HEK293 (cell line): ENCODE results near the gene DNAJC11.

Experiments
- CTCF ChIA-PET: fragments of 350-600 bp; formaldehyde crosslinking; extraction: SDS; loops from one replicate; lab custom pipeline; 2021; ENCODE audit warnings: antibody characterized with exemption; lab: Yijun Ruan, JAX
- POLR2A ChIA-PET: fragments of 300-600 bp; formaldehyde crosslinking; extraction: SDS; loops from one replicate; lab custom pipeline; 2020; ENCODE audit warnings: antibody characterized with exemption, inconsistent platforms; lab: Yijun Ruan, JAX
- H3K27ac ChIP-seq: fragments of 200-500 bp; sonication (Bioruptor generic); 2 replicates; pipeline ENCODE4 v1.5.1; 2014; ENCODE audit warnings: low read depth, low read length, control low read depth, inconsistent platforms; ENCODE audit errors: extremely low read depth
- H3K36me3 ChIP-seq, 2 experiments: fragments of 200-500 bp in 1 of 2; sonication (Bioruptor generic) in 1 of 2; 1 replicate in 1 of 2; 2 replicates in 1 of 2; pipeline ENCODE4 v1.5.1; 2014 to 2017; ENCODE audit warnings: inconsistent platforms in 2 of 2, low read length in 2 of 2; ENCODE audit not compliant: control insufficient read depth in 2 of 2, insufficient read depth in 1 of 2
- H3K4me1 ChIP-seq: fragments of 200-500 bp; sonication (Bioruptor generic); 2 replicates; pipeline ENCODE4 v1.5.1; 2014; ENCODE audit warnings: mild to moderate bottlenecking, low read length, inconsistent platforms; ENCODE audit not compliant: control insufficient read depth, insufficient read depth
- H3K4me3 ChIP-seq: 2 replicates; pipeline ENCODE4 v1.5.1; 2011; ENCODE audit warnings: low read depth, mild to moderate bottlenecking, control low read depth, low read length, moderate library complexity
- H3K9me3 ChIP-seq: fragments of 200-500 bp; sonication (Bioruptor generic); 2 replicates; pipeline ENCODE4 v1.5.1; 2014; ENCODE audit warnings: low read depth, low read length, inconsistent platforms; ENCODE audit not compliant: control insufficient read depth, insufficient read depth
- GLIS2 ChIP-seq: fragments of 450-650 bp; formaldehyde crosslinking; IDR thresholded peaks from 2 replicates; pipeline ENCODE4 v1.5.1; 2016; ENCODE audit warnings: missing biosample characterization, missing genetic modification characterization
- REPIN1 ChIP-seq: fragments of 450-650 bp; formaldehyde crosslinking; IDR thresholded peaks from 2 replicates; pipeline ENCODE4 v1.5.1; 2017; ENCODE audit warnings: missing biosample characterization, missing genetic modification characterization, low read depth
- YY1 ChIP-seq: fragments of 450-650 bp; formaldehyde crosslinking; IDR thresholded peaks from 2 replicates; pipeline ENCODE4 v1.5.1; 2018; ENCODE audit warnings: missing biosample characterization, missing genetic modification characterization
- ZFP69B ChIP-seq: fragments of 450-650 bp; formaldehyde crosslinking; IDR thresholded peaks from 2 replicates; pipeline ENCODE4 v1.5.1; 2016; ENCODE audit warnings: missing biosample characterization, missing genetic modification characterization
- ZNF140 ChIP-seq: fragments of 450-650 bp; formaldehyde crosslinking; IDR thresholded peaks from 2 replicates; pipeline ENCODE4 v1.5.1; 2016; ENCODE audit warnings: missing biosample characterization, missing genetic modification characterization
- ZNF157 ChIP-seq: fragments of 450-650 bp; formaldehyde crosslinking; IDR thresholded peaks from 2 replicates; pipeline ENCODE4 v1.5.1; 2016; ENCODE audit warnings: missing biosample characterization, missing genetic modification characterization
- ZNF184 ChIP-seq: fragments of 450-650 bp; IDR thresholded peaks from 2 replicates; pipeline ENCODE4 v1.5.1; 2018; ENCODE audit warnings: missing biosample characterization, mild to moderate bottlenecking, missing genetic modification characterization
- ZNF530 ChIP-seq: fragments of 450-650 bp; formaldehyde crosslinking; IDR thresholded peaks from 2 replicates; pipeline ENCODE4 v1.5.1; 2016; ENCODE audit warnings: low read depth, missing biosample characterization, missing genetic modification characterization
- ZNF544 ChIP-seq: fragments of 450-650 bp; formaldehyde crosslinking; IDR thresholded peaks from 2 replicates; pipeline ENCODE4 v1.5.0; 2017; ENCODE audit warnings: missing biosample characterization, missing genetic modification characterization
- ZNF548 ChIP-seq: fragments of 450-650 bp; formaldehyde crosslinking; IDR thresholded peaks from 2 replicates; pipeline ENCODE4 v1.5.1; 2016; ENCODE audit warnings: missing biosample characterization, missing genetic modification characterization
- ZNF596 ChIP-seq: fragments of 450-650 bp; IDR thresholded peaks from 2 replicates; pipeline ENCODE4 v1.5.0; 2018; ENCODE audit warnings: missing biosample characterization, mild to moderate bottlenecking, missing genetic modification characterization, moderate library complexity
- ZNF664 ChIP-seq: fragments of 450-650 bp; formaldehyde crosslinking; IDR thresholded peaks from 2 replicates; pipeline ENCODE4 v1.5.1; 2016; ENCODE audit warnings: missing biosample characterization, missing genetic modification characterization
- ZNF768 ChIP-seq: fragments of 450-650 bp; formaldehyde crosslinking; IDR thresholded peaks from 2 replicates; pipeline ENCODE4 v1.5.1; 2018; ENCODE audit warnings: missing biosample characterization, mild to moderate bottlenecking, missing genetic modification characterization
- ZNF776 ChIP-seq: fragments of 450-650 bp; formaldehyde crosslinking; IDR thresholded peaks from 2 replicates; pipeline ENCODE4 v1.5.0; 2017; ENCODE audit warnings: missing biosample characterization, missing genetic modification characterization, borderline replicate concordance
- ZNF785 ChIP-seq: fragments of 450-650 bp; formaldehyde crosslinking; IDR thresholded peaks from 2 replicates; pipeline ENCODE4 v1.5.1; 2016; ENCODE audit warnings: missing biosample characterization, missing genetic modification characterization
- TF ChIP-seq, protein P1 (sequence below): fragments of 450-650 bp; formaldehyde crosslinking; IDR thresholded peaks from 2 replicates; pipeline ENCODE4 v1.5.1; 2016; ENCODE audit warnings: missing biosample characterization, missing genetic modification characterization
- TF ChIP-seq, protein P2 (sequence below): fragments of 450-650 bp; formaldehyde crosslinking; IDR thresholded peaks from 2 replicates; pipeline ENCODE4 v1.5.1; 2017; ENCODE audit warnings: missing biosample characterization, missing genetic modification characterization
- TF ChIP-seq, protein P3 (sequence below): fragments of 450-650 bp; formaldehyde crosslinking; IDR thresholded peaks from 2 replicates; pipeline ENCODE4 v1.5.1; 2016; ENCODE audit warnings: missing biosample characterization, missing genetic modification characterization
- TF ChIP-seq, protein P4 (sequence below): fragments of 450-650 bp; formaldehyde crosslinking; IDR thresholded peaks from 2 replicates; pipeline ENCODE4 v1.5.1; 2016; ENCODE audit warnings: missing biosample characterization, missing genetic modification characterization
- TF ChIP-seq, protein P5 (sequence below): fragments of 450-650 bp; formaldehyde crosslinking; IDR thresholded peaks from 2 replicates; pipeline ENCODE4 v1.5.1; 2016; ENCODE audit warnings: missing biosample characterization, missing genetic modification characterization
- TF ChIP-seq, protein P6 (sequence below): fragments of 450-650 bp; formaldehyde crosslinking; IDR thresholded peaks from 2 replicates; pipeline ENCODE4 v1.5.1; 2016; ENCODE audit warnings: missing biosample characterization, missing genetic modification characterization

DNAJC11 gene

DNA sequence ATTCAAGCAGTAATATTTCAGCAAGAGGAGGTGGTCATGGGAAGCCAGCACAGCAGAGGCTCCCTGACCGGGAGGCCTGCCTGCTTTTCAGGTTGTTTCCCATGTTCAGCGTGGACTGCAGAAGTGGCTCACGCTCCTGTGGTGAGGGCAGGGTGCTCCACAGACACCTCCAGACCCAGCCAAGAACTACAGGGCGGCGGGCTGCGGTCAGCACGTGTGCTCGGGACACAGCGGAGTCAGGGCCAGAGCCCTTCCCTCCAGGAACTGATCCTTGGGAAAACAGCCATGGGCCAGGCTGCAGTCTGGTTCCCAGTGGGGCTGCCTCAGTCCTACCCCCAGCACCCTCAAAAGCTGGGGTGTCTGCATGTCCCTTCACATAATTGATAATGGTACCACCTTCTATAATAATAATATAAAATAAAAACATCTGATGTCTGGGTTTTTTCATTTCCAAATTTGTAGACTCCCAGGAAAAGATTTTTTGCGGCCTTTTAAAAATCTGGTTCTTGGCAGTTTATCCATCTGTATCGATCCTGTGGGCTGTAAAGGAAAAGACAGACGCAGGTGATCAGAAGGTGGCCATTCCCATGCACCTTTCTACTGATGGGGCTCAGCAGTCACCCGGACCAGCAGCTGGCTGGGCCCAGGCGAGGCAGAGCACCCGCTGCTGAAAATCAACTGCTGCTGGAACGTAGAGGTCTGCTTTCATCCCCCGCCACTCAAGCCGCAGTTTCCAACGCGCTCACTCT, 66.3 kb downstream of the DNAJC11 start:
- ChIA-PET CTCF (interaction anchor here (0.6 to 2.0 kb wide), 7 partner anchors 8 to 1367 kb away, joined by 3 to 10 read pairs (median 4); no protein-coding TSS in a partner anchor), POLR2A (interaction anchor here (0.5 to 1.5 kb wide), 4 partner anchors 21 to 142 kb away, joined by 3 to 7 read pairs (median 4); no protein-coding TSS in a partner anchor)
- H3K36me3 ChIP-seq, result peaks cover 20 to 98% of the 10 kb centered on the region in 2 experiments; a peak in 2 of 3 replicates
- H3K9me3 ChIP-seq, result no peaks in the 10 kb centered on the region
- H3K4me3 ChIP-seq, result no peak overlapping the region
- no peaks in the 10 kb centered on the region for H3K4me1 ChIP-seq
- TF ChIP-seq ZNF140 (tag by site-specific recombination), result no peak
- TF ChIP-seq, protein P1, sequence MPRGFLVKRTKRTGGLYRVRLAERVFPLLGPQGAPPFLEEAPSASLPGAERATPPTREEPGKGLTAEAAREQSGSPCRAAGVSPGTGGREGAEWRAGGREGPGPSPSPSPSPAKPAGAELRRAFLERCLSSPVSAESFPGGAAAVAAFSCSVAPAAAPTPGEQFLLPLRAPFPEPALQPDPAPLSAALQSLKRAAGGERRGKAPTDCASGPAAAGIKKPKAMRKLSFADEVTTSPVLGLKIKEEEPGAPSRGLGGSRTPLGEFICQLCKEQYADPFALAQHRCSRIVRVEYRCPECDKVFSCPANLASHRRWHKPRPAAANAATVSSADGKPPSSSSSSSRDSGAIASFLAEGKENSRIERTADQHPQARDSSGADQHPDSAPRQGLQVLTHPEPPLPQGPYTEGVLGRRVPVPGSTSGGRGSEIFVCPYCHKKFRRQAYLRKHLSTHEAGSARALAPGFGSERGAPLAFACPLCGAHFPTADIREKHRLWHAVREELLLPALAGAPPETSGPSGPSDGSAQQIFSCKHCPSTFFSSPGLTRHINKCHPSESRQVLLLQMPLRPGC (tag by site-specific recombination), result no peak
- TF ChIP-seq ZNF768 (tag by site-specific recombination), result no peak
- no peak for TF ChIP-seq ZNF544 (tag by site-specific recombination)
- TF ChIP-seq, protein P2, sequence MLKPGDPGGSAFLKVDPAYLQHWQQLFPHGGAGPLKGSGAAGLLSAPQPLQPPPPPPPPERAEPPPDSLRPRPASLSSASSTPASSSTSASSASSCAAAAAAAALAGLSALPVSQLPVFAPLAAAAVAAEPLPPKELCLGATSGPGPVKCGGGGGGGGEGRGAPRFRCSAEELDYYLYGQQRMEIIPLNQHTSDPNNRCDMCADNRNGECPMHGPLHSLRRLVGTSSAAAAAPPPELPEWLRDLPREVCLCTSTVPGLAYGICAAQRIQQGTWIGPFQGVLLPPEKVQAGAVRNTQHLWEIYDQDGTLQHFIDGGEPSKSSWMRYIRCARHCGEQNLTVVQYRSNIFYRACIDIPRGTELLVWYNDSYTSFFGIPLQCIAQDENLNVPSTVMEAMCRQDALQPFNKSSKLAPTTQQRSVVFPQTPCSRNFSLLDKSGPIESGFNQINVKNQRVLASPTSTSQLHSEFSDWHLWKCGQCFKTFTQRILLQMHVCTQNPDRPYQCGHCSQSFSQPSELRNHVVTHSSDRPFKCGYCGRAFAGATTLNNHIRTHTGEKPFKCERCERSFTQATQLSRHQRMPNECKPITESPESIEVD, result no peak
- H3K27ac ChIP-seq, result no peak overlapping the region

DNA sequence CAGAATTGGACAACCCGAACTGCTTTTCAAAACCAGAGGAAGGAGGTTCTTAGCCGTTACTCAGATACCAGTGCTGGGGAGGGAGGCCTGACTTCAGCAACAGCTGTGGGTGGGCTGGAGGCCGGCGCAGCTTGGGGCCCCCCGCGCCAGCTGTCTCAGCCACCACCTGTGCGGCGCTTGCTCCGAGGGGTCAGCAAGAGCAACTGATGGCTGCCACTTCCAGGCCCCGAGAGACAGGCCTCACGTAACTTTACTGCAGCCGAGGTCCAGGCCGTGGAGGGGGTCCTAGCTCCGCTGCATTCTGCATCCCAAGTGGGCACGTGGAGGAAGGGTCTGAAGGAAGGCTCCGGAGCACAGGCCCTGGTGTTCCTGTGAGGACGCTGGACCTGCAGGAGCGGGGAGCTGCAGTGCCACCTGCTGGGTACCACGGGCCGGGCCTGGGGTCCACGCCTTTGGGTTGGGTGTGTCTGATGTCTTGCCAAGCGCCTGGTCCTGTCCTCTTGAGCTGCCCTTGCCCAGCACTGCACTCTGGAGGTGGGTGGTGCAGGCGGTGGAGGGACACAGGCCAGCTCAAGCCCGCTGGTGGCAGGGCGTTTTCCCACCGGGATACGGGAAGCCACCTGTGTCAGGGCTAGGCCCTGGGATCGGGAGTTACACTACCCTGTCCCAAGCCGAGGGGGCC, 67.1 kb downstream of the DNAJC11 start:
- no peaks in the 10 kb centered on the region for H3K4me1 ChIP-seq
- no peak overlapping the region for H3K27ac ChIP-seq
- no peak overlapping the region for H3K4me3 ChIP-seq
- ChIA-PET POLR2A (interaction anchor here (0.6 to 1.5 kb wide), 4 partner anchors 22 to 142 kb away, joined by 3 to 7 read pairs (median 4); partner anchors contain the start of gene ZBTB48), CTCF (interaction anchor here (0.6 to 3.1 kb wide), 11 partner anchors 8 to 1367 kb away, joined by 3 to 14 read pairs (median 4); partner anchors contain the start of gene ZBTB48)
- peaks cover 17 to 98% of the 10 kb centered on the region in 2 experiments; a peak in 2 of 3 replicates for H3K36me3 ChIP-seq
- no peaks in the 10 kb centered on the region for H3K9me3 ChIP-seq
- TF ChIP-seq ZNF785 (tag by site-specific recombination), result no peak
- TF ChIP-seq, protein P3, sequence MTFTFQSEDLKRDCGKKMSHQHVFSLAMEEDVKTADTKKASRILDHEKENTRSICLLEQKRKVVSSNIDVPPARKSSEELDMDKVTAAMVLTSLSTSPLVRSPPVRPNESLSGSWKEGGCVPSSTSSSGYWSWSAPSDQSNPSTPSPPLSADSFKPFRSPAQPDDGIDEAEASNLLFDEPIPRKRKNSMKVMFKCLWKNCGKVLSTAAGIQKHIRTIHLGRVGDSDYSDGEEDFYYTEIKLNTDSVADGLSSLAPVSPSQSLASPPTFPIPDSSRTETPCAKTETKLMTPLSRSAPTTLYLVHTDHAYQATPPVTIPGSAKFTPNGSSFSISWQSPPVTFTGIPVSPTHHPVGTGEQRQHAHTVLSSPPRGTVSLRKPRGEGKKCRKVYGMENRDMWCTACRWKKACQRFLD (tag by site-specific recombination), result no peak
- TF ChIP-seq, protein P4, sequence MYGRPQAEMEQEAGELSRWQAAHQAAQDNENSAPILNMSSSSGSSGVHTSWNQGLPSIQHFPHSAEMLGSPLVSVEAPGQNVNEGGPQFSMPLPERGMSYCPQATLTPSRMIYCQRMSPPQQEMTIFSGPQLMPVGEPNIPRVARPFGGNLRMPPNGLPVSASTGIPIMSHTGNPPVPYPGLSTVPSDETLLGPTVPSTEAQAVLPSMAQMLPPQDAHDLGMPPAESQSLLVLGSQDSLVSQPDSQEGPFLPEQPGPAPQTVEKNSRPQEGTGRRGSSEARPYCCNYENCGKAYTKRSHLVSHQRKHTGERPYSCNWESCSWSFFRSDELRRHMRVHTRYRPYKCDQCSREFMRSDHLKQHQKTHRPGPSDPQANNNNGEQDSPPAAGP (tag by site-specific recombination), result 0 out of 2 replicates have a peak, but pooled peaks have one; percentile 67
- TF ChIP-seq GLIS2 (tag by site-specific recombination), result peak; percentile 39; the same call in 1 of the 2 replicates
- no peak for TF ChIP-seq YY1 (tag by site-specific recombination)
- TF ChIP-seq ZNF548 (tag by site-specific recombination), result no peak
- no peak for TF ChIP-seq ZNF776 (tag by site-specific recombination)
- TF ChIP-seq ZNF664 (tag by site-specific recombination), result no peak
- TF ChIP-seq, protein P5, sequence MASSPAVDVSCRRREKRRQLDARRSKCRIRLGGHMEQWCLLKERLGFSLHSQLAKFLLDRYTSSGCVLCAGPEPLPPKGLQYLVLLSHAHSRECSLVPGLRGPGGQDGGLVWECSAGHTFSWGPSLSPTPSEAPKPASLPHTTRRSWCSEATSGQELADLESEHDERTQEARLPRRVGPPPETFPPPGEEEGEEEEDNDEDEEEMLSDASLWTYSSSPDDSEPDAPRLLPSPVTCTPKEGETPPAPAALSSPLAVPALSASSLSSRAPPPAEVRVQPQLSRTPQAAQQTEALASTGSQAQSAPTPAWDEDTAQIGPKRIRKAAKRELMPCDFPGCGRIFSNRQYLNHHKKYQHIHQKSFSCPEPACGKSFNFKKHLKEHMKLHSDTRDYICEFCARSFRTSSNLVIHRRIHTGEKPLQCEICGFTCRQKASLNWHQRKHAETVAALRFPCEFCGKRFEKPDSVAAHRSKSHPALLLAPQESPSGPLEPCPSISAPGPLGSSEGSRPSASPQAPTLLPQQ (tag by site-specific recombination), result peak; percentile 58
- no peak for TF ChIP-seq REPIN1 (tag by site-specific recombination)
- no peak for TF ChIP-seq ZNF530
- TF ChIP-seq, protein P6, sequence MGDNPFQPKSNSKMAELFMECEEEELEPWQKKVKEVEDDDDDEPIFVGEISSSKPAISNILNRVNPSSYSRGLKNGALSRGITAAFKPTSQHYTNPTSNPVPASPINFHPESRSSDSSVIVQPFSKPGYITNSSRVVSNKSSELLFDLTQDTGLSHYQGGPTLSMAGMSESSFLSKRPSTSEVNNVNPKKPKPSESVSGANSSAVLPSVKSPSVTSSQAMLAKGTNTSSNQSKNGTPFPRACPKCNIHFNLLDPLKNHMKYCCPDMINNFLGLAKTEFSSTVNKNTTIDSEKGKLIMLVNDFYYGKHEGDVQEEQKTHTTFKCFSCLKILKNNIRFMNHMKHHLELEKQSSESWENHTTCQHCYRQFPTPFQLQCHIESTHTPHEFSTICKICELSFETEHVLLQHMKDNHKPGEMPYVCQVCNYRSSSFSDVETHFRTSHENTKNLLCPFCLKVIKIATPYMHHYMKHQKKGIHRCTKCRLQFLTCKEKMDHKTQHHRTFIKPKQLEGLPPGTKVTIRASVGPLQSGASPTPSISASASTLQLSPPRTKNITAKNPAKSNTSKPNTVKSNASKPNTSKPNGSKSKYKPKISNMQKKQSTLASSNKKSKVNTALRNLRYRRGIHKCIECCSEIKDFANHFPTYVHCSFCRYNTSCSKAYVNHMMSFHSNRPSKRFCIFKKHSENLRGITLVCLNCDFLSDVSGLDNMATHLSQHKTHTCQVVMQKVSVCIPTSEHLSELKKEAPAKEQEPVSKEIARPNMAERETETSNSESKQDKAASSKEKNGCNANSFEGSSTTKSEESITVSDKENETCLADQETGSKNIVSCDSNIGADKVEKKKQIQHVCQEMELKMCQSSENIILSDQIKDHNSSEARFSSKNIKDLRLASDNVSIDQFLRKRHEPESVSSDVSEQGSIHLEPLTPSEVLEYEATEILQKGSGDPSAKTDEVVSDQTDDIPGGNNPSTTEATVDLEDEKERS, result no peak
- TF ChIP-seq ZNF157, result no peak
- peak; percentile 61; the same call in 1 of the 2 replicates for TF ChIP-seq ZFP69B (tag by site-specific recombination)
- TF ChIP-seq ZNF184 (tag by site-specific recombination), result no peak
- TF ChIP-seq ZNF596, result no peak
